Endothelial cell of umbilical vein (primary cell): ENCODE measurements around the gene RHOBTB1. TPM values are rescaled to one million over a fixed set of nuclear protein-coding genes. Genes with fewer than 3 reads are reported as not detected.

Source experiments
- BruUV-seq: library from RNA; stranded (reverse); fragments of 400-500 nt; replicated peaks from 2 replicates; lab custom pipeline; 2021; lab: Mats Ljungman, UMichigan
- CTCF ChIA-PET: fragments of 300-600, 350-600 bp; sonication (Branson Sonifier 250); formaldehyde crosslinking; loops from one replicate; lab custom pipeline; 2021; ENCODE audit warnings: antibody characterized with exemption, inconsistent platforms; lab: Charles Lee
- POLR2A ChIA-PET: fragments of 300-600, 350-600 bp; sonication (Branson Sonifier 250); formaldehyde crosslinking; loops from one replicate; lab custom pipeline; 2021; ENCODE audit warnings: antibody characterized with exemption, inconsistent platforms; lab: Charles Lee
- DNase-seq: peaks from one replicate; pipeline ENCODE4 v3.0.0-alpha.2; 2011; ENCODE audit warnings: low read depth, low spot score
- FAIRE-seq: peaks from 2 replicates; lab custom pipeline; 2011; peaks lifted over from hg19 to GRCh38; lab: Jason Lieb, UNC
- H2AFZ ChIP-seq: 2 replicates; pipeline ENCODE4 v1.6.0; 2012; ENCODE audit warnings: low read depth, low read length, control low read depth, inconsistent platforms
- H3K27ac ChIP-seq: 2 replicates; pipeline ENCODE4 v1.5.1; 2011; ENCODE audit warnings: low read depth, mild to moderate bottlenecking, control low read depth, low read length, moderate library complexity; ENCODE audit not compliant: insufficient read depth
- H3K27me3 ChIP-seq, 2 experiments: 2 replicates each; pipeline versions ENCODE4 v1.6.0 to v1.6.1; 2011; ENCODE audit warnings: low read length in 2 of 2, mixed read lengths in 1 of 2; ENCODE audit not compliant: control insufficient read depth in 2 of 2, insufficient read depth in 2 of 2
- H3K36me3 ChIP-seq, 2 experiments: 2 replicates in 1 of 2; 3 replicates in 1 of 2; pipeline ENCODE4 v1.5.1; 2011; ENCODE audit warnings: low read length in 2 of 2, mild to moderate bottlenecking in 1 of 2, moderate library complexity in 1 of 2; ENCODE audit not compliant: control insufficient read depth in 2 of 2, insufficient read depth in 2 of 2; ENCODE audit errors: extremely low read depth in 1 of 2
- H3K4me1 ChIP-seq: 3 replicates; pipeline ENCODE4 v1.5.1; 2011; ENCODE audit warnings: mild to moderate bottlenecking, low read length; ENCODE audit not compliant: control insufficient read depth, insufficient read depth; ENCODE audit errors: extremely low read depth
- H3K4me2 ChIP-seq: 2 replicates; pipeline ENCODE4 v1.6.1; 2011; ENCODE audit warnings: low read length, control low read depth, mixed read lengths; ENCODE audit not compliant: insufficient read depth
- H3K4me3 ChIP-seq, 3 experiments: fragments of 200-600 bp in 1 of 3; sonication (generic), shearing (Covaris generic) in 1 of 3; replicated peaks in 1 of 3; 2 replicates each; pipeline ENCODE4 v1.5.1; 2011 to 2016; ENCODE audit warnings: control low read depth in 3 of 3, low read length in 3 of 3, mild to moderate bottlenecking in 2 of 3, inconsistent platforms in 1 of 3, low read depth in 1 of 3, moderate library complexity in 1 of 3; ENCODE audit not compliant: insufficient read depth in 1 of 3
- H3K79me2 ChIP-seq: 2 replicates; pipeline ENCODE4 v1.6.0; 2012; ENCODE audit warnings: low read length, inconsistent platforms; ENCODE audit not compliant: control insufficient read depth, insufficient read depth
- H3K9ac ChIP-seq: replicated peaks from 2 replicates; pipeline ENCODE3; 2011; ENCODE audit warnings: low read length, control low read depth; ENCODE audit not compliant: insufficient read depth; ENCODE audit errors: extremely low read depth
- H3K9me1 ChIP-seq: replicated peaks from 3 replicates; pipeline ENCODE4 v1.6.0; 2011; ENCODE audit warnings: mild to moderate bottlenecking, low read length; ENCODE audit not compliant: control insufficient read depth, insufficient read depth; ENCODE audit errors: extremely low read depth
- H3K9me3 ChIP-seq: replicated peaks from 2 replicates; pipeline ENCODE4 v1.5.1; 2012; ENCODE audit warnings: low read length, inconsistent platforms; ENCODE audit not compliant: control insufficient read depth, insufficient read depth
- H4K20me1 ChIP-seq: replicated peaks from 2 replicates; pipeline ENCODE3; 2011; ENCODE audit warnings: mild to moderate bottlenecking, low read length; ENCODE audit not compliant: control insufficient read depth, insufficient read depth; ENCODE audit errors: extremely low read depth
- CTCF ChIP-seq, 2 donors: IDR thresholded peaks; 1 replicate in 1 of 2; 2 replicates in 1 of 2; pipeline ENCODE4 v1.5.1; 2011; ENCODE audit warnings: low read length in 2 of 2, mild to moderate bottlenecking in 2 of 2, moderate library complexity in 2 of 2, control low read depth in 1 of 2, inconsistent platforms in 1 of 2, low read depth in 1 of 2; ENCODE audit not compliant: insufficient read depth in 1 of 2; ENCODE audit errors: extremely low read depth in 1 of 2
- EZH2 ChIP-seq: IDR thresholded peaks from 2 replicates; pipeline ENCODE4 v1.6.1; 2012; ENCODE audit warnings: borderline replicate concordance, low read depth, mild to moderate bottlenecking, moderate library complexity, low read length, inconsistent platforms; ENCODE audit not compliant: severe bottlenecking
- FOS ChIP-seq: IDR thresholded peaks from 2 replicates; pipeline ENCODE4 v1.6.1; 2011; ENCODE audit warnings: mild to moderate bottlenecking, low read length, moderate library complexity, borderline replicate concordance; ENCODE audit not compliant: insufficient read depth
- GATA2 ChIP-seq: IDR thresholded peaks from 2 replicates; pipeline ENCODE4 v1.7.0; 2011; ENCODE audit warnings: low read depth, mild to moderate bottlenecking, moderate library complexity, mixed read lengths, low read length; ENCODE audit not compliant: insufficient read length, insufficient read depth
- JUN ChIP-seq: IDR thresholded peaks from 2 replicates; pipeline ENCODE4 v1.6.1; 2011; ENCODE audit warnings: borderline replicate concordance, low read depth; ENCODE audit not compliant: insufficient read length, insufficient read depth
- MYC ChIP-seq: IDR thresholded peaks from one replicate; pipeline ENCODE4 v1.6.1; 2011; ENCODE audit warnings: mild to moderate bottlenecking, low read depth, low read length
- POLR2A ChIP-seq: IDR thresholded peaks from 2 replicates; pipeline ENCODE4 v1.6.1; 2012; ENCODE audit warnings: low read depth, mild to moderate bottlenecking, control low read depth, low read length
- POLR2AphosphoS5 ChIP-seq: IDR thresholded peaks from 2 replicates; pipeline ENCODE4 v1.6.1; 2012; ENCODE audit warnings: low read depth, mild to moderate bottlenecking, control low read depth, low read length, moderate library complexity; ENCODE audit not compliant: insufficient read depth
- dilution Hi-C: fragments of 300-500 bp; cut with MboI; formaldehyde crosslinking; loops from one replicate; pipeline ENCODE4 v1.15.0; 2019; ENCODE audit warnings: low sequenced_read_pairs; ENCODE audit not compliant: extremely low pct_ligation_motif_present
- intact Hi-C: fragments of 100-400 bp; cut with micrococcal nuclease; formaldehyde crosslinking; loops from one replicate; pipeline ENCODE4 v1.10.0; 2022
- polyA plus RNA-seq, 4 experiments: library from polyadenylated mRNA; depleted of rRNA in 3 of 4; stranded (reverse) in 3 of 4; unstranded in 1 of 4; fragments of >200 nt; gene quantifications; 2 replicates each; pipeline versions ENCODE4 v1.2.1 to v1.2.3, GENCODE V29; 2011 to 2012; ENCODE audit warnings: missing spikeins in 1 of 4
- total RNA-seq: library from RNA; stranded (reverse); gene quantifications from 2 replicates; pipeline ENCODE4 v1.2.3, GENCODE V29; 2021
- TF ChIP-seq, protein P1 (sequence below): IDR thresholded peaks from 2 replicates; pipeline ENCODE4 v1.6.1; 2011; ENCODE audit not compliant: insufficient read depth, insufficient read length

RHOBTB1 gene
- total and polyA plus RNA-seq, 2 donors (not counting 3 experiments of a cell fraction or from before 2014, with no cell fraction given): 21.2 to 31.0 TPM

- no TSS peak for BruUV-seq
- no peaks in the 10 kb centered on the region for H3K9me3 ChIP-seq
- no peaks in the 10 kb centered on the region for H3K27me3 ChIP-seq
- H4K20me1 ChIP-seq: no peaks in the 10 kb centered on the region
- no peak overlapping the region for H3K27ac ChIP-seq
- POLR2A ChIA-PET: no interaction called here
- H2AFZ ChIP-seq: no peak overlapping the region
- CTCF ChIA-PET: interaction anchor here (1.1 kb wide), 1 partner anchor 56 kb away, joined by 4 read pairs; no protein-coding TSS in a partner anchor
- H3K36me3 ChIP-seq: peaks cover 2 to 4% of the 10 kb centered on the region in 2 experiments
- no peak overlapping the region for H3K9ac ChIP-seq
- FAIRE-seq (no peak), DNase-seq (no peak)
- TF ChIP-seq EZH2: no peak
- TF ChIP-seq GATA2: no peak
- TF ChIP-seq JUN: no peak
- TF ChIP-seq, protein P1, sequence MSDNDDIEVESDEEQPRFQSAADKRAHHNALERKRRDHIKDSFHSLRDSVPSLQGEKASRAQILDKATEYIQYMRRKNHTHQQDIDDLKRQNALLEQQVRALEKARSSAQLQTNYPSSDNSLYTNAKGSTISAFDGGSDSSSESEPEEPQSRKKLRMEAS: no peak
- no peak for TF ChIP-seq POLR2A
- TF ChIP-seq FOS: no peak
- TF ChIP-seq CTCF (IDR thresholded peaks at IDR 0.05; ENCODE audit: extremely low read depth in 1 of 2, insufficient read depth in 1 of 2, low read depth in 1 of 2, low read length in 2 of 2): no peak
- no peak for TF ChIP-seq POLR2AphosphoS5
- no peak for TF ChIP-seq MYC
- H3K79me2 ChIP-seq: no peaks in the 10 kb centered on the region
- H3K9me1 ChIP-seq: no peaks in the 10 kb centered on the region
- intact Hi-C loops: no loop called here
- no peak overlapping the region for H3K4me3 ChIP-seq
- no peaks in the 10 kb centered on the region for H3K4me1 ChIP-seq
- H3K4me2 ChIP-seq: no peak overlapping the region
- dilution Hi-C loops: no loop called here
These were observed 66.8 kb downstream of the RHOBTB1 start for GRCh38 chr10:60877061-60877776.
